Glutamatergic neuron (in vitro differentiated cells): ENCODE results near the gene PLA1A. TPM values are rescaled to one million over a fixed set of nuclear protein-coding genes. Genes with fewer than 3 reads are reported as not detected.

Experiments
- DNase-seq: peaks from one replicate; pipeline ENCODE4 v3.0.0; 2022
- H3K27ac Mint-ChIP-seq: one replicate; pipeline ENCODE4 v1.8.0; 2020; ENCODE audit warnings: mild to moderate bottlenecking, mixed read lengths, inconsistent platforms; ENCODE audit not compliant: unreplicated experiment
- H3K27me3 Mint-ChIP-seq: one replicate; pipeline ENCODE4 v1.8.0; 2020; ENCODE audit warnings: mild to moderate bottlenecking, moderate library complexity, mixed read lengths, inconsistent platforms; ENCODE audit not compliant: unreplicated experiment
- H3K36me3 Mint-ChIP-seq: one replicate; pipeline ENCODE4 v1.8.0; 2020; ENCODE audit warnings: mild to moderate bottlenecking, mixed read lengths, inconsistent platforms; ENCODE audit not compliant: unreplicated experiment
- H3K4me1 Mint-ChIP-seq: one replicate; pipeline ENCODE4 v1.8.0; 2020; ENCODE audit warnings: mild to moderate bottlenecking, low read depth, mixed read lengths, inconsistent platforms; ENCODE audit not compliant: unreplicated experiment
- H3K4me3 Mint-ChIP-seq: one replicate; pipeline ENCODE4 v1.8.0; 2020; ENCODE audit warnings: mild to moderate bottlenecking, mixed read lengths, inconsistent platforms; ENCODE audit not compliant: unreplicated experiment
- H3K9me3 Mint-ChIP-seq: one replicate; pipeline ENCODE4 v1.8.0; 2020; ENCODE audit warnings: mild to moderate bottlenecking, moderate library complexity, mixed read lengths, inconsistent platforms; ENCODE audit not compliant: unreplicated experiment
- CTCF ChIP-seq: fragments of 200-600 bp; sonication (generic); IDR thresholded peaks from one replicate; pipeline ENCODE4 v1.5.0; 2021; ENCODE audit not compliant: partially characterized antibody, unreplicated experiment
- total RNA-seq: library from RNA; stranded (reverse); fragmentation: NEBNext Ultra II Directional; extraction: Animal tissue kit (Norgen Biotek cat#: 25700); gene quantifications from one replicate; pipeline ENCODE4 v1.2.1, GENCODE V29; 2021; ENCODE audit not compliant: unreplicated experiment

Gene PLA1A
- total RNA-seq, 1 donor from 2014 or later, result not detected

- H3K27me3 Mint-ChIP-seq, result no peaks in the 10 kb centered on the region
- H3K36me3 Mint-ChIP-seq, result no peaks in the 10 kb centered on the region
- TF ChIP-seq CTCF, result no peak
- H3K9me3 Mint-ChIP-seq, result no peaks in the 10 kb centered on the region
- H3K4me1 Mint-ChIP-seq, result no peaks in the 10 kb centered on the region
- H3K4me3 Mint-ChIP-seq, result no peak overlapping the region
- no peak overlapping the region for H3K27ac Mint-ChIP-seq
- DNase-seq, result no peak
Measured at GRCh38 chr3:119645813-119646212, 48.1 kb downstream of the PLA1A start.

- Mint-ChIP-seq H3K9me3 (no peaks in the 10 kb centered on the region), H3K27ac (no peak overlapping the region), H3K4me3 (no peak overlapping the region), H3K4me1 (no peaks in the 10 kb centered on the region), H3K27me3 (no peaks in the 10 kb centered on the region), H3K36me3 (no peaks in the 10 kb centered on the region)
- DNase-seq, result no peak
- TF ChIP-seq CTCF, result no peak
Measured at GRCh38 chr3:119647171-119647570, 49.5 kb downstream of the PLA1A start.

GRCh38 chr3:119647843-119648575 lies 50.3 kb downstream of the PLA1A start:
- DNase-seq, result no peak
- H3K36me3 Mint-ChIP-seq, result no peaks in the 10 kb centered on the region
- H3K27me3 Mint-ChIP-seq, result no peaks in the 10 kb centered on the region
- no peak overlapping the region for H3K27ac Mint-ChIP-seq
- no peaks in the 10 kb centered on the region for H3K4me1 Mint-ChIP-seq
- no peaks in the 10 kb centered on the region for H3K9me3 Mint-ChIP-seq
- no peak for TF ChIP-seq CTCF
- no peak overlapping the region for H3K4me3 Mint-ChIP-seq

GRCh38 chr3:119649761-119650160 lies 52.1 kb downstream of the PLA1A start:
- no peak for DNase-seq
- Mint-ChIP-seq H3K4me1 (no peaks in the 10 kb centered on the region), H3K9me3 (no peaks in the 10 kb centered on the region), H3K27me3 (no peaks in the 10 kb centered on the region), H3K36me3 (no peaks in the 10 kb centered on the region), H3K4me3 (no peak overlapping the region), H3K27ac (no peak overlapping the region)
- TF ChIP-seq CTCF, result no peak

- Mint-ChIP-seq H3K36me3 (no peaks in the 10 kb centered on the region), H3K27me3 (peaks cover 2% of the 10 kb centered on the region), H3K9me3 (no peaks in the 10 kb centered on the region), H3K4me3 (no peak overlapping the region), H3K27ac (no peak overlapping the region), H3K4me1 (no peaks in the 10 kb centered on the region)
- DNase-seq, result no peak
- no peak for TF ChIP-seq CTCF
Measured at GRCh38 chr3:119652306-119653033, 54.8 kb downstream of the PLA1A start.
